ENCODE results near the gene PTPRB. TPM values are rescaled to one million over a fixed set of nuclear protein-coding genes. Genes with fewer than 3 reads are reported as not detected.

Gene PTPRB
- total RNA-seq, 2 experiments from 2014 or later: not detected

GRCh38 chr12:70639535-70639934 is 2.3 kb upstream of the PTPRB start:
- intact Hi-C loops (cut with micrococcal nuclease): no loop called here
- H3K4me3 Mint-ChIP-seq: no peak overlapping the region
- no peaks in the 10 kb centered on the region for H3K36me3 Mint-ChIP-seq
- ChIA-PET POLR2A (no interaction called here), CTCF (no interaction called here)
- no peak overlapping the region for H3K27ac Mint-ChIP-seq
- no peaks in the 10 kb centered on the region for H3K4me1 Mint-ChIP-seq (ENCODE audit: low read depth)
- H3K9me3 Mint-ChIP-seq: no peaks in the 10 kb centered on the region
- no peak for DNase-seq
- H3K27me3 Mint-ChIP-seq: peaks cover 21% of the 10 kb centered on the region

GRCh38 chr12:70638639-70639360 is 1.6 kb upstream of the PTPRB start:
- ChIA-PET CTCF (no interaction called here), POLR2A (no interaction called here)
- no peaks in the 10 kb centered on the region for H3K4me1 Mint-ChIP-seq (ENCODE audit: low read depth)
- no peak overlapping the region for H3K4me3 Mint-ChIP-seq
- no peaks in the 10 kb centered on the region for H3K36me3 Mint-ChIP-seq
- no peak overlapping the region for H3K27ac Mint-ChIP-seq
- peaks cover 17% of the 10 kb centered on the region for H3K27me3 Mint-ChIP-seq
- no peak for DNase-seq
- H3K9me3 Mint-ChIP-seq: no peaks in the 10 kb centered on the region
- intact Hi-C loops (cut with micrococcal nuclease): no loop called here

DNA sequence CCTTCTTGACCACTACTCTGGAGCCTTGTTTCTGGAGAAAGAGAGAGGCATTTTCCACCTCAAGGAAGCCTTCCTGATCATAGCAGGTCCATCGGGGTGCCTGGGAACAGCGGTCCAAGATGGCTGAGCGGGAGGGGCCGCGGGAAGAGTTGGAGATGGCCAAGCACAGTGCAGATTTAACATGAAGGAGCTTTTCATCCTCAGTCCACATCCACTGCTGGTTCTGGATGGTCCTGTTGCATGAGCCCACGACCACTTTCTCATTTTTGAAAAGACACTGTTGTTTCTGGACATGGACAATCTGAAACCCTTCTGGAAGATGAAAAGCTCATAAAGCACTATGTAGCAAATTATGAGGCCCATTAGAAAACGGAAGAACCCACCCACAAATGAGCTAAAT is 1.5 kb downstream of the PTPRB start:
- POLR2A ChIA-PET: no interaction called here
- Mint-ChIP-seq H3K4me1 (ENCODE audit: low read depth) (no peaks in the 10 kb centered on the region), H3K4me3 (no peak overlapping the region), H3K27ac (no peak overlapping the region), H3K36me3 (no peaks in the 10 kb centered on the region), H3K9me3 (no peaks in the 10 kb centered on the region), H3K27me3 (peaks cover 11% of the 10 kb centered on the region)
- CTCF ChIA-PET: interaction anchor here (0.6 kb wide), 1 partner anchor 481 kb away, joined by 4 read pairs; no protein-coding TSS in a partner anchor
- no peak for DNase-seq
- intact Hi-C loops (cut with micrococcal nuclease): no loop called here

DNA sequence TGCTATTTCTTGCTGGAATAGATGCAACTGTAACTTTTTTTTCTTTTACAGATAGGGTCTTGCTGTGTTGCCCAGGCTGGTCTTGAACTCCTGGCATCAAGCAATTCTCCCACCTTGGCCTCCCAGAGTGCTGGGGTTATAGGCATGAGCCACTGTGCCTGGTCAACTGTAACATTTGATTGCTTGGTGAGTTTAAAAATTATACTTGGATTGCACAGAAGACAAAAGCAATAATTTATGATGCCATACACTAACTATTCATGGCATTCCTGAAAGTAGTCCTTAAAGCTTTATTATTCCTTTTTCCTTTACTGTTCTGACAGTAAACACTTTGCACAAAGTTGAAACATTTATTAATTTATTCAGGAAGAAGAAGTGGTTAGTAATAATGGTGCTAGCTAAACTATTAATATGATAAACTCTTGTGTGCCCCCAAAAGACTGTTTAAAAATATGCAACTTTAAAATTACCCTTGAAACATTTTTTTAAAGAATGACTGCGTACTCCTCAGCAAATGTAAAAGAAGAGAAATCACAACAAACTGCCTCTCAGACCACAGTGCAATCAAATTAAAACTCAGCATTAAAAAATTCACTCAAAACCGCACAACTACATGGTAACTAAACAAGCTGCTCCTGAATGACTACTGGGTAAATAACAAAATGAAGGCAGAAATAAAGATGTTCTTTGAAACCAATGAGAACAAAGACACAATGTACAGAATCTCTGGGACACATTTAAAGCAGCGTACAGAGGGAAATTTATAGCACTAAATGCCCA is 8.3 kb downstream of the PTPRB start:
- peaks cover 3% of the 10 kb centered on the region for H3K27me3 Mint-ChIP-seq
- no peak overlapping the region for H3K4me3 Mint-ChIP-seq
- H3K4me1 Mint-ChIP-seq (ENCODE audit: low read depth): no peaks in the 10 kb centered on the region
- POLR2A ChIA-PET: no interaction called here
- H3K36me3 Mint-ChIP-seq: no peaks in the 10 kb centered on the region
- CTCF ChIA-PET: no interaction called here
- no peaks in the 10 kb centered on the region for H3K9me3 Mint-ChIP-seq
- DNase-seq: no peak
- intact Hi-C loops (cut with micrococcal nuclease): no loop called here
- H3K27ac Mint-ChIP-seq: no peak overlapping the region

DNA sequence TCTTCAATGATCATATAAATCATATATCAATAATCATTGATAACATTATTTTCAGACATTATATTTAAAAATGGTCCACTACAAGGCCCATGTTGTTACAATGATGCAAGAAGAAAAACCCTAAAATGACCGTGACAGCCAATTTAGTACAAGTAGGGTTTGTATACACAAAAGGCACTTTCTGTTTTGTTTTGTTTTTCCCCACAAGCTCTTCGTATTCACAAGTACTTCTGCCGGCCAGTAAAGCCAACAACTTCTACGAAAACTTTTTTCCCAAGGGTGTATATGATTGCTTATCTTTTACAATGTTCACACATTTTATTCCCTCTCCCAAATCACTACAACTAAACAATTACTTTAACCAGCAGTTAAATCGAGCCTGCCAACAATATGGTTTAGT is 9.6 kb downstream of the PTPRB start:
- intact Hi-C loops (cut with micrococcal nuclease): no loop called here
- ChIA-PET POLR2A (no interaction called here), CTCF (no interaction called here)
- Mint-ChIP-seq H3K4me1 (ENCODE audit: low read depth) (no peaks in the 10 kb centered on the region), H3K27me3 (peaks cover 3% of the 10 kb centered on the region), H3K36me3 (no peaks in the 10 kb centered on the region), H3K27ac (no peak overlapping the region), H3K9me3 (no peaks in the 10 kb centered on the region), H3K4me3 (no peak overlapping the region)
- DNase-seq: no peak

- H3K27me3 Mint-ChIP-seq: peaks cover 3% of the 10 kb centered on the region
- H3K36me3 Mint-ChIP-seq: no peaks in the 10 kb centered on the region
- CTCF ChIA-PET: no interaction called here
- H3K4me3 Mint-ChIP-seq: no peak overlapping the region
- POLR2A ChIA-PET: no interaction called here
- no peaks in the 10 kb centered on the region for H3K4me1 Mint-ChIP-seq (ENCODE audit: low read depth)
- no peak for DNase-seq
- intact Hi-C loops (cut with micrococcal nuclease): no loop called here
- H3K27ac Mint-ChIP-seq: no peak overlapping the region
- no peaks in the 10 kb centered on the region for H3K9me3 Mint-ChIP-seq
Measured at GRCh38 chr12:70626180-70626579, 11.0 kb downstream of the PTPRB start.

GRCh38 chr12:70619471-70620152 is 17.6 kb downstream of the PTPRB start:
- Mint-ChIP-seq H3K27ac (no peak overlapping the region), H3K27me3 (peaks cover 3% of the 10 kb centered on the region), H3K9me3 (no peaks in the 10 kb centered on the region), H3K4me3 (no peak overlapping the region), H3K4me1 (ENCODE audit: low read depth) (no peaks in the 10 kb centered on the region), H3K36me3 (no peaks in the 10 kb centered on the region)
- ChIA-PET POLR2A (no interaction called here), CTCF (interaction anchor here (0.6 to 0.7 kb wide), 2 partner anchors 30 to 792 kb away, joined by 3 read pairs; no protein-coding TSS in a partner anchor)
- DNase-seq: no peak
- intact Hi-C loops (cut with micrococcal nuclease): no loop called here

- no peaks in the 10 kb centered on the region for H3K27me3 Mint-ChIP-seq
- ChIA-PET CTCF (no interaction called here), POLR2A (no interaction called here)
- no peaks in the 10 kb centered on the region for H3K4me1 Mint-ChIP-seq (ENCODE audit: low read depth)
- no peak overlapping the region for H3K4me3 Mint-ChIP-seq
- no peak for DNase-seq
- intact Hi-C loops (cut with micrococcal nuclease): no loop called here
- no peak overlapping the region for H3K27ac Mint-ChIP-seq
- no peaks in the 10 kb centered on the region for H3K9me3 Mint-ChIP-seq
- no peaks in the 10 kb centered on the region for H3K36me3 Mint-ChIP-seq
Measured at GRCh38 chr12:70618371-70618770, 18.9 kb downstream of the PTPRB start.

DNA sequence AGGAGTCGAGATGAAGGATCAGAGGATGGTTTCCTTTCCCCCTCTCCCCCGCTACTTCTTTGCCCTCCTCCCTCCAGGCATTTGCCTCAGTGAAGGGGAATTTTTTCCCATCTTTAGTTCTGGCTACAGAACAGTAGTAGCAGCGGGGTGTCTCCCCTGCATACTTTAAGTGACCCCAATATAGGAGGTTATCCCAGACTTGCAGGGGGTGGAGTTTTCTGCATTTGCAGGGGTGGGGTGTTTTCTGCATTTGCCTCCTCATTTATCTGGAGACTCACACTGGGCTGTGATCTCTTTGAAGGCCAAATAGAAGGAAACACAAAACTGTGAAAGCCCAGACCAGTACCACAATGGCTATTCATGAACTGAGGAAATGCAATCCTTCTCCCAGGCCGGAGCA is 19.8 kb downstream of the PTPRB start:
- H3K4me3 Mint-ChIP-seq: no peak overlapping the region
- H3K36me3 Mint-ChIP-seq: no peaks in the 10 kb centered on the region
- no peak for DNase-seq
- ChIA-PET CTCF (no interaction called here), POLR2A (no interaction called here)
- H3K27me3 Mint-ChIP-seq: no peaks in the 10 kb centered on the region
- H3K27ac Mint-ChIP-seq: no peak overlapping the region
- no peaks in the 10 kb centered on the region for H3K9me3 Mint-ChIP-seq
- H3K4me1 Mint-ChIP-seq (ENCODE audit: low read depth): no peaks in the 10 kb centered on the region
- intact Hi-C loops (cut with micrococcal nuclease): no loop called here

GRCh38 chr12:70615174-70615866 is 21.9 kb downstream of the PTPRB start:
- no peak for DNase-seq
- ChIA-PET CTCF (no interaction called here), POLR2A (no interaction called here)
- H3K9me3 Mint-ChIP-seq: no peaks in the 10 kb centered on the region
- H3K27me3 Mint-ChIP-seq: peaks cover 11% of the 10 kb centered on the region
- H3K36me3 Mint-ChIP-seq: no peaks in the 10 kb centered on the region
- no peak overlapping the region for H3K4me3 Mint-ChIP-seq
- H3K27ac Mint-ChIP-seq: no peak overlapping the region
- intact Hi-C loops (cut with micrococcal nuclease): no loop called here
- peaks cover 3% of the 10 kb centered on the region for H3K4me1 Mint-ChIP-seq (ENCODE audit: low read depth)

- POLR2A ChIA-PET: no interaction called here
- Mint-ChIP-seq H3K27me3 (peaks cover 37% of the 10 kb centered on the region), H3K36me3 (no peaks in the 10 kb centered on the region), H3K4me3 (no peak overlapping the region), H3K9me3 (no peaks in the 10 kb centered on the region), H3K4me1 (ENCODE audit: low read depth) (peaks cover 6% of the 10 kb centered on the region), H3K27ac (no peak overlapping the region)
- CTCF ChIA-PET: no interaction called here
- no peak for DNase-seq
- intact Hi-C loops (cut with micrococcal nuclease): no loop called here
Measured at GRCh38 chr12:70609739-70610491, 27.3 kb downstream of the PTPRB start.

GRCh38 chr12:70609203-70609602 is 28.0 kb downstream of the PTPRB start:
- ChIA-PET POLR2A (no interaction called here), CTCF (no interaction called here)
- no peak for DNase-seq
- intact Hi-C loops (cut with micrococcal nuclease): no loop called here
- Mint-ChIP-seq H3K9me3 (no peaks in the 10 kb centered on the region), H3K27me3 (peaks cover 38% of the 10 kb centered on the region), H3K36me3 (no peaks in the 10 kb centered on the region), H3K27ac (no peak overlapping the region), H3K4me3 (no peak overlapping the region), H3K4me1 (ENCODE audit: low read depth) (peaks cover 6% of the 10 kb centered on the region)
